H1 (cell line): ENCODE data around the gene GABBR1. TPM values are rescaled to one million over a fixed set of nuclear protein-coding genes. Genes with fewer than 3 reads are reported as not detected.

Experiments
- CTCF ChIA-PET: fragments of 300-600 bp; sonication (Branson Sonifier 250); formaldehyde crosslinking; loops from one replicate; lab custom pipeline; 2021; ENCODE audit not compliant: partially characterized antibody; lab: Charles Lee
- POLR2A ChIA-PET: fragments of 300-600 bp; sonication (Branson Sonifier 250); formaldehyde crosslinking; loops from one replicate; lab custom pipeline; 2021; ENCODE audit warnings: inconsistent platforms; ENCODE audit not compliant: partially characterized antibody; lab: Charles Lee
- DNase-seq, 2 experiments: peaks; one replicate each; pipeline versions ENCODE4 v3.0.0 to v3.0.0-alpha.2; 2010 to 2022; ENCODE audit warnings: low spot score in 2 of 2, low read depth in 1 of 2, mixed read lengths in 1 of 2
- FAIRE-seq: peaks from 2 replicates; lab custom pipeline; 2011; peaks lifted over from hg19 to GRCh38; lab: Jason Lieb, UNC
- H2AFZ ChIP-seq: 2 replicates; pipeline ENCODE4 v1.8.1; 2012; ENCODE audit warnings: low read length, inconsistent platforms
- H2AK5ac ChIP-seq: 2 replicates; pipeline ENCODE4 v1.6.1; 2013; ENCODE audit warnings: low read depth, low read length
- H2BK120ac ChIP-seq: replicated peaks from 2 replicates; pipeline ENCODE3; 2013; ENCODE audit warnings: low read depth, low read length, inconsistent platforms
- H2BK12ac ChIP-seq: 2 replicates; pipeline ENCODE4 v1.6.1; 2013; ENCODE audit warnings: low read depth, low read length
- H2BK15ac ChIP-seq: 2 replicates; pipeline ENCODE4 v1.6.1; 2013; ENCODE audit warnings: low read length
- H2BK20ac ChIP-seq: 2 replicates; pipeline ENCODE4 v1.6.1; 2013; ENCODE audit warnings: low read length
- H2BK5ac ChIP-seq: 2 replicates; pipeline ENCODE4 v1.6.1; 2013; ENCODE audit warnings: low read depth, low read length
- H3K14ac ChIP-seq: 2 replicates; pipeline ENCODE4 v1.6.1; 2013; ENCODE audit warnings: inconsistent platforms; ENCODE audit not compliant: insufficient read length
- H3K18ac ChIP-seq: 2 replicates; pipeline ENCODE4 v1.6.1; 2013; ENCODE audit warnings: low read length; ENCODE audit errors: extremely low read depth
- H3K23ac ChIP-seq: 2 replicates; pipeline ENCODE4 v1.6.1; 2013; ENCODE audit warnings: inconsistent platforms; ENCODE audit not compliant: insufficient read length
- H3K23me2 ChIP-seq: 2 replicates; pipeline ENCODE4 v1.6.1; 2013; ENCODE audit warnings: low read depth, low read length
- H3K27ac ChIP-seq: 2 replicates; pipeline ENCODE4 v1.6.1; 2011; ENCODE audit warnings: low read depth, low read length, inconsistent platforms
- H3K27me3 ChIP-seq, 4 experiments: replicated peaks in 1 of 4; 1 replicate in 1 of 4; 2 replicates in 3 of 4; pipeline versions ENCODE4 v1.6.1 to v1.8.1; 2011 to 2013; ENCODE audit warnings: low read length in 3 of 4, mild to moderate bottlenecking in 3 of 4, inconsistent platforms in 2 of 4, mixed read lengths in 2 of 4, moderate library complexity in 1 of 4; ENCODE audit not compliant: control insufficient read depth in 3 of 4, insufficient read depth in 3 of 4; ENCODE audit errors: extremely low read depth in 1 of 4
- H3K36me3 ChIP-seq, 4 experiments: 2 replicates each; pipeline versions ENCODE4 v1.6.1 to v1.8.1; 2011 to 2013; ENCODE audit warnings: mild to moderate bottlenecking in 4 of 4, low read length in 3 of 4, moderate library complexity in 2 of 4, control low read depth in 1 of 4, inconsistent platforms in 1 of 4; ENCODE audit not compliant: insufficient read depth in 4 of 4, control insufficient read depth in 2 of 4
- H3K4ac ChIP-seq: replicated peaks from 2 replicates; pipeline ENCODE3; 2013; ENCODE audit warnings: low read length, low read depth, mixed read lengths, inconsistent platforms; ENCODE audit not compliant: insufficient read length
- H3K4me1 ChIP-seq, 4 experiments: replicated peaks in 1 of 4; 1 replicate in 1 of 4; 2 replicates in 3 of 4; pipeline versions ENCODE4 v1.6.1 to v1.8.1; 2011 to 2013; ENCODE audit warnings: low read length in 3 of 4, inconsistent platforms in 2 of 4, mixed read lengths in 1 of 4; ENCODE audit not compliant: insufficient read depth in 4 of 4, control insufficient read depth in 3 of 4
- H3K4me2 ChIP-seq, 2 experiments: 2 replicates each; pipeline versions ENCODE4 v1.6.1 to v1.8.1; 2011 to 2013; ENCODE audit warnings: low read depth in 2 of 2, low read length in 2 of 2, control low read depth in 1 of 2, inconsistent platforms in 1 of 2, mild to moderate bottlenecking in 1 of 2; ENCODE audit not compliant: insufficient read depth in 1 of 2
- H3K4me3 ChIP-seq, 4 experiments: fragments of 200-600, 300-600 bp in 1 of 4; sonication (generic), shearing (Covaris generic), sonication (Bioruptor Twin) in 1 of 4; 2 replicates each; pipeline versions ENCODE4 v1.5.1 to v1.8.1; 2011 to 2016; ENCODE audit warnings: low read length in 4 of 4, low read depth in 3 of 4, control low read depth in 2 of 4, inconsistent platforms in 2 of 4, mild to moderate bottlenecking in 2 of 4, mixed read lengths in 1 of 4, moderate library complexity in 1 of 4; ENCODE audit not compliant: insufficient read depth in 2 of 4; ENCODE audit errors: extremely low read depth in 1 of 4
- H3K56ac ChIP-seq: replicated peaks from 2 replicates; pipeline ENCODE3; 2013; ENCODE audit warnings: low read depth, mild to moderate bottlenecking, mixed read lengths, low read length, inconsistent platforms; ENCODE audit not compliant: insufficient read length
- H3K79me1 ChIP-seq: 2 replicates; pipeline ENCODE4 v1.6.1; 2013; ENCODE audit warnings: low read depth, low read length, control low read depth
- H3K79me2 ChIP-seq, 2 experiments: 2 replicates each; pipeline versions ENCODE4 v1.6.1 to v1.8.1; 2012 to 2013; ENCODE audit warnings: low read length in 2 of 2, mild to moderate bottlenecking in 2 of 2, inconsistent platforms in 1 of 2; ENCODE audit not compliant: insufficient read depth in 2 of 2, control insufficient read depth in 1 of 2
- H3K9ac ChIP-seq, 4 experiments: replicated peaks in 1 of 4; 1 replicate in 1 of 4; 2 replicates in 3 of 4; pipeline versions ENCODE4 v1.6.1 to v1.8.1; 2011 to 2013; ENCODE audit warnings: low read depth in 3 of 4, low read length in 3 of 4, control low read depth in 2 of 4, mild to moderate bottlenecking in 2 of 4, moderate library complexity in 2 of 4, inconsistent platforms in 1 of 4; ENCODE audit errors: extremely low read depth in 1 of 4
- H3K9me3 ChIP-seq, 2 experiments: 2 replicates each; pipeline versions ENCODE4 v1.6.1 to v1.8.1; 2012 to 2013; ENCODE audit warnings: mild to moderate bottlenecking in 2 of 2, moderate library complexity in 2 of 2, control low read depth in 1 of 2, inconsistent platforms in 1 of 2, low read depth in 1 of 2, low read length in 1 of 2, mixed read lengths in 1 of 2; ENCODE audit not compliant: insufficient read depth in 2 of 2
- H4K20me1 ChIP-seq, 2 experiments: replicated peaks in 1 of 2; 2 replicates each; pipeline versions ENCODE3 to v1.8.1; 2011 to 2013; ENCODE audit warnings: inconsistent platforms in 2 of 2, low read length in 2 of 2, mild to moderate bottlenecking in 1 of 2; ENCODE audit not compliant: insufficient read depth in 2 of 2, control insufficient read depth in 1 of 2
- H4K5ac ChIP-seq: 2 replicates; pipeline ENCODE4 v1.6.1; 2013; ENCODE audit warnings: low read length, low read depth, mixed read lengths, inconsistent platforms; ENCODE audit not compliant: insufficient read length
- H4K8ac ChIP-seq: 2 replicates; pipeline ENCODE4 v1.8.0; 2013; ENCODE audit warnings: mild to moderate bottlenecking, moderate library complexity, low read length, inconsistent platforms; ENCODE audit not compliant: insufficient read depth; ENCODE audit errors: extremely low read depth
- H4K91ac ChIP-seq: replicated peaks from 2 replicates; pipeline ENCODE3; 2013; ENCODE audit warnings: low read length, mixed read lengths, inconsistent platforms; ENCODE audit not compliant: insufficient read length
- ATF2 ChIP-seq: IDR thresholded peaks from 2 replicates; pipeline ENCODE4 v1.6.1; 2012; ENCODE audit warnings: low read length, inconsistent platforms
- CBX5 ChIP-seq: fragments of 300-800, 300-1000 bp; sonication (generic); IDR thresholded peaks from 2 replicates; pipeline ENCODE4 v1.7.1; 2016; ENCODE audit warnings: antibody characterized with exemption, low read length, low read depth
- CBX8 ChIP-seq: fragments of 300-800, 300-1000 bp; sonication (generic); IDR thresholded peaks from 2 replicates; pipeline ENCODE4 v1.7.1; 2016; ENCODE audit warnings: low read depth, low read length, borderline replicate concordance
- CEBPB ChIP-seq: IDR thresholded peaks from 2 replicates; pipeline ENCODE4 v1.6.1; 2012; ENCODE audit warnings: low read depth, low read length
- CHD1 ChIP-seq: IDR thresholded peaks from 2 replicates; pipeline ENCODE4 v1.6.1; 2012; ENCODE audit warnings: low read depth, low read length, improper control_type of control experiment
- CREB1 ChIP-seq: IDR thresholded peaks from 2 replicates; pipeline ENCODE4 v1.6.1; 2012; ENCODE audit warnings: inconsistent platforms
- GABPA ChIP-seq: IDR thresholded peaks from 2 replicates; pipeline ENCODE4 v1.6.1; 2011; ENCODE audit warnings: mild to moderate bottlenecking, low read length, moderate library complexity, borderline replicate concordance; ENCODE audit not compliant: insufficient read depth
- HDAC2 ChIP-seq, 2 experiments: fragments of 300-600 bp in 1 of 2; sonication (generic) in 1 of 2; IDR thresholded peaks; 2 replicates each; pipeline ENCODE4 v1.6.1; 2011 to 2012; ENCODE audit warnings: low read depth in 2 of 2, low read length in 2 of 2, mild to moderate bottlenecking in 2 of 2, moderate library complexity in 2 of 2, borderline replicate concordance in 1 of 2, inconsistent platforms in 1 of 2
- PHF8 ChIP-seq: fragments of 200-600 bp; sonication (generic); conservative IDR thresholded peaks from 2 replicates; pipeline ENCODE4 v1.7.1; 2012; ENCODE audit warnings: low read depth, mild to moderate bottlenecking, inconsistent platforms, low read length, moderate library complexity
- POLR2AphosphoS5 ChIP-seq: IDR thresholded peaks from 2 replicates; pipeline ENCODE4 v1.6.1; 2011; ENCODE audit warnings: low read depth, low read length
- SP4 ChIP-seq: IDR thresholded peaks from 2 replicates; pipeline ENCODE4 v1.6.1; 2012; ENCODE audit warnings: low read length, inconsistent platforms
- SRF ChIP-seq: IDR thresholded peaks from 2 replicates; pipeline ENCODE4 v1.6.1; 2011; ENCODE audit warnings: mild to moderate bottlenecking, low read depth, low read length, moderate library complexity
- TAF1 ChIP-seq: IDR thresholded peaks from 2 replicates; pipeline ENCODE4 v1.6.1; 2011; ENCODE audit warnings: mild to moderate bottlenecking, low read depth, low read length
- WGBS, 2 experiments: shearing (Covaris generic) in 1 of 2; methylation state at CpG; one replicate each; pipeline versions ENCODE4 v1.1.6 to v1.1.7; 2013 to 2015; ENCODE audit warnings: low lambda C conversion rate in 2 of 2, mixed read lengths in 2 of 2, inconsistent platforms in 1 of 2, low coverage in 1 of 2, missing lambda C conversion rate in 1 of 2; ENCODE audit not compliant: insufficient replicate concordance in 2 of 2, insufficient coverage in 1 of 2, insufficient read length in 1 of 2; ENCODE audit errors: extremely low coverage in 1 of 2, missing lambda C conversion rate in 1 of 2; 5-methylcytosine and 5-hydroxymethylcytosine counted together
- polyA plus RNA-seq, 7 experiments: library from polyadenylated mRNA; depleted of rRNA in 3 of 7; stranded (reverse) in 5 of 7; unstranded in 2 of 7; fragments of >200 nt in 5 of 7; fragments of 200-250 nt in 2 of 7; gene quantifications; 1 replicate in 5 of 7; 2 replicates in 1 of 7; 4 replicates in 1 of 7; pipeline versions ENCODE4 v1.2.1 to v1.2.3, GENCODE V29; 2011 to 2013; ENCODE audit warnings: missing spikeins in 2 of 7, mixed read lengths in 2 of 7
- total RNA-seq: library from RNA; stranded (reverse); fragmentation: NEBNext Ultra II Directional; extraction: Animal tissue kit (Norgen Biotek cat#: 25700); gene quantifications from 2 replicates; pipeline ENCODE4 v1.2.1, GENCODE V29; 2021

GABBR1 gene
- total and polyA plus RNA-seq, 2 of the 8 experiments (the other 6 are each of a cell fraction or from before 2014, with no cell fraction given): 75.9 to 78.3 TPM

DNA sequence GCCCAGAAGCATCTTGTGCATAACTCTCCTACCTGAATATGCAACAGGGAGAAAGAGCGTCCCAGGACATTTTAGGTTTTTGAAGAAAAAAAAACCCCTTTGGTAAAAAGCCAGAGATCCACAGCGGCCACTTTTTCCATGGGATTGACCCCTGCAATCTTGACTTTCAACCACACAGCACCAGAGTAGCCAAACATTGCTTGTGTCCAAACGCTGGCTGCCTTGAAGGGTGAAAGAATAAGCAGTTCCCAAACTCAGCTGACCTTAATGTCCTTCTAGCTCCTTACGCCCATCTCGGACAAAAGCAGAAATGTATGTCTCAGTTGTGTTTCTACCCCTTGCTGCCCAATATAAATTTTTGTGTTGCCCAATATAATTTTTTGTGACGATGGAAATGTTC lies 22.7 kb upstream of the GABBR1 start:
- Histone ChIP-seq H2AK5ac (no peak overlapping the region), H4K20me1 (no peaks in the 10 kb centered on the region), H4K8ac (no peak overlapping the region), H3K23me2 (no peaks in the 10 kb centered on the region), H4K5ac (no peak overlapping the region), H2BK20ac (peak overlapping the region; percentile 98), H3K36me3 (no peaks in the 10 kb centered on the region), H3K9me3 (no peaks in the 10 kb centered on the region), H3K4me3 (no peak overlapping the region), H3K23ac (no peak overlapping the region), H2BK5ac (0 out of 2 replicates have a peak overlapping the region, but pooled peaks have one; percentile 13), H3K56ac (no peak overlapping the region), H2BK12ac (peak overlapping the region; percentile 52; the same call in 1 of the 2 replicates), H3K4me1 (peaks cover 2 to 13% (median 8%) of the 10 kb centered on the region in 4 experiments), H3K27me3 (no peaks in the 10 kb centered on the region), H3K27ac (no peak overlapping the region), H3K18ac (0 out of 2 replicates have a peak overlapping the region, but pooled peaks have one; percentile 78), H3K79me2 (no peaks in the 10 kb centered on the region), H2BK15ac (peak overlapping the region; percentile 96; the same call in 1 of the 2 replicates), H2AFZ (no peak overlapping the region), H2BK120ac (no peak overlapping the region), H3K79me1 (no peaks in the 10 kb centered on the region), H3K4ac (no peak overlapping the region), H4K91ac (no peak overlapping the region), H3K4me2 (no peak overlapping the region), H3K9ac (no peak overlapping the region), H3K14ac (no peak overlapping the region)
- FAIRE-seq (no peak), DNase-seq (no peak)
- 83% methylated on average over 6 of the region's 6 CpGs; no CpG with 5 or more reads in 1 of the 2 experiments for WGBS, 2 experiments
- POLR2A ChIA-PET: no interaction called here
- CTCF ChIA-PET: interaction anchor here (0.6 to 33.1 kb wide), 7 partner anchors 0 to 57 kb away, joined by 3 to 658 read pairs (median 502); partner anchors contain the start of genes GABBR1, MOG and ZFP57
- TF ChIP-seq HDAC2 (IDR thresholded peaks at IDR 0.05; ENCODE audit: borderline replicate concordance in 1 of 2, low read depth in 2 of 2, low read length in 2 of 2) (no peak), TAF1 (no peak), CBX8 (no peak), CBX5 (no peak), CHD1 (no peak), PHF8 (no peak), SRF (no peak), CEBPB (no peak), POLR2AphosphoS5 (no peak), GABPA (no peak), CREB1 (no peak), ATF2 (no peak), SP4 (no peak)
